WTC11 (cell line): ENCODE measurements around the gene SLC9A9. TPM values are rescaled to one million over a fixed set of nuclear protein-coding genes. Genes with fewer than 3 reads are reported as not detected.

Experiments
- ATAC-seq: fragments of 200-7000 bp; cut with Tn5 transposase; 2 replicates; pipeline ENCODE4 v1.10.0; 2021; ENCODE audit warnings: mild to moderate bottlenecking, moderate library complexity
- CTCF ChIA-PET: fragments of 300-600 bp; sonication (Branson Sonifier 250); formaldehyde crosslinking; loops from one replicate; lab custom pipeline; 2021; ENCODE audit warnings: antibody characterized with exemption; lab: Charles Lee
- POLR2A ChIA-PET: fragments of 350-600 bp; sonication (Branson Sonifier 250); formaldehyde crosslinking; loops from one replicate; lab custom pipeline; 2021; ENCODE audit warnings: antibody characterized with exemption; lab: Charles Lee
- DNase-seq: peaks from one replicate; pipeline ENCODE4 v3.0.0; 2021; ENCODE audit warnings: low spot score
- H3K27ac Mint-ChIP-seq: 2 replicates; pipeline ENCODE4 v1.8.0; 2021; ENCODE audit warnings: mixed read lengths
- H3K27me3 Mint-ChIP-seq: 2 replicates; pipeline ENCODE4 v1.8.0; 2021; ENCODE audit warnings: low read depth, mild to moderate bottlenecking, moderate library complexity, mixed read lengths
- H3K36me3 Mint-ChIP-seq: 2 replicates; pipeline ENCODE4 v1.8.0; 2021; ENCODE audit warnings: mixed read lengths
- H3K4me1 Mint-ChIP-seq: 2 replicates; pipeline ENCODE4 v1.8.0; 2022; ENCODE audit warnings: mixed read lengths
- H3K4me3 Mint-ChIP-seq: 2 replicates; pipeline ENCODE4 v1.8.0; 2021; ENCODE audit warnings: mild to moderate bottlenecking, moderate library complexity, mixed read lengths
- H3K9me3 Mint-ChIP-seq: 2 replicates; pipeline ENCODE4 v1.8.0; 2021; ENCODE audit warnings: mixed read lengths
- AFF4 ChIP-seq: sonication (generic); formaldehyde crosslinking; IDR thresholded peaks from 2 replicates; pipeline ENCODE4 v1.8.1; 2023; ENCODE audit warnings: mild to moderate bottlenecking, missing genetic modification reagents, borderline replicate concordance
- CDX4 ChIP-seq: fragments of 250-450 bp; sonication (Bioruptor Pico); IDR thresholded peaks from 2 replicates; pipeline ENCODE4 v1.9.0; 2021; ENCODE audit warnings: moderate library complexity, mild to moderate bottlenecking, inconsistent platforms, borderline replicate concordance
- ERG ChIP-seq: fragments of 250-450 bp; sonication (Bioruptor Pico); IDR thresholded peaks from 2 replicates; pipeline ENCODE4 v1.8.0; 2021; ENCODE audit warnings: mild to moderate bottlenecking
- ETV6 ChIP-seq: sonication (generic); formaldehyde crosslinking; IDR thresholded peaks from 2 replicates; pipeline ENCODE4 v1.8.1; 2022; ENCODE audit warnings: mild to moderate bottlenecking, missing genetic modification reagents
- GTF2I ChIP-seq: fragments of 250-450 bp; sonication (Bioruptor Pico); conservative IDR thresholded peaks from 2 replicates; pipeline ENCODE4 v1.4.0; 2021; ENCODE audit warnings: mild to moderate bottlenecking
- JAZF1 ChIP-seq: fragments of 250-450 bp; sonication (Bioruptor Pico); IDR thresholded peaks from 2 replicates; pipeline ENCODE4 v1.9.0; 2021; ENCODE audit warnings: moderate library complexity, mild to moderate bottlenecking, inconsistent platforms
- JUN ChIP-seq: sonication (generic); formaldehyde crosslinking; IDR thresholded peaks from 2 replicates; pipeline ENCODE4 v1.8.0; 2023; ENCODE audit warnings: mild to moderate bottlenecking, missing genetic modification reagents
- KAT7 ChIP-seq: sonication (generic); formaldehyde crosslinking; IDR thresholded peaks from 2 replicates; pipeline ENCODE4 v1.8.1; 2023; ENCODE audit warnings: missing genetic modification reagents, mild to moderate bottlenecking, borderline replicate concordance
- MAX ChIP-seq: sonication (generic); formaldehyde crosslinking; IDR thresholded peaks from 2 replicates; pipeline ENCODE4 v1.8.0; 2022; ENCODE audit warnings: mild to moderate bottlenecking, missing genetic modification reagents
- MXD4 ChIP-seq: fragments of 250-450 bp; sonication (Bioruptor Pico); IDR thresholded peaks from 2 replicates; pipeline ENCODE4 v1.8.0; 2021; ENCODE audit warnings: mild to moderate bottlenecking, moderate library complexity, borderline replicate concordance
- NFE2L1 ChIP-seq: sonication (generic); formaldehyde crosslinking; IDR thresholded peaks from 2 replicates; pipeline ENCODE4 v1.8.1; 2023; ENCODE audit warnings: missing genetic modification reagents
- NR3C1 ChIP-seq: sonication (generic); formaldehyde crosslinking; conservative IDR thresholded peaks from 2 replicates; pipeline ENCODE4 v1.8.1; 2023; ENCODE audit warnings: low read depth, mild to moderate bottlenecking, missing genetic modification reagents
- OVOL2 ChIP-seq: fragments of 250-450 bp; sonication (Bioruptor Pico); IDR thresholded peaks from 2 replicates; pipeline ENCODE4 v1.9.0; 2021; ENCODE audit warnings: mild to moderate bottlenecking, borderline replicate concordance
- RELA ChIP-seq: sonication (generic); formaldehyde crosslinking; IDR thresholded peaks from 2 replicates; pipeline ENCODE4 v1.8.1; 2022; ENCODE audit warnings: missing genetic modification reagents, mild to moderate bottlenecking, borderline replicate concordance
- SOX15 ChIP-seq: fragments of 250-450 bp; sonication (Bioruptor Pico); IDR thresholded peaks from 2 replicates; pipeline ENCODE4 v1.9.0; 2021; ENCODE audit warnings: mild to moderate bottlenecking
- ZNF281 ChIP-seq: sonication (generic); formaldehyde crosslinking; IDR thresholded peaks from 2 replicates; pipeline ENCODE4 v1.8.0; 2023; ENCODE audit warnings: mild to moderate bottlenecking, missing genetic modification reagents
- ZNF396 ChIP-seq: fragments of 250-450 bp; sonication (Bioruptor Pico); IDR thresholded peaks from 2 replicates; pipeline ENCODE4 v1.8.0; 2021; ENCODE audit warnings: mild to moderate bottlenecking, moderate library complexity, borderline replicate concordance
- ZNF512 ChIP-seq: sonication (generic); formaldehyde crosslinking; IDR thresholded peaks from 2 replicates; pipeline ENCODE4 v1.8.1; 2022; ENCODE audit warnings: missing genetic modification reagents, borderline replicate concordance
- total RNA-seq: library from RNA; stranded (reverse); gene quantifications from 3 replicates; pipeline ENCODE4 v1.2.3, GENCODE V29; 2021
- TF ChIP-seq, protein P1 (sequence below): sonication (generic); formaldehyde crosslinking; IDR thresholded peaks from 2 replicates; pipeline ENCODE4 v1.8.1; 2022; ENCODE audit warnings: mild to moderate bottlenecking, missing genetic modification reagents, moderate library complexity, borderline replicate concordance

Gene SLC9A9
- total RNA-seq, 1 experiment from 2014 or later, result 1.2 TPM

- H3K4me1 Mint-ChIP-seq, result peaks cover 18% of the 10 kb centered on the region
- TF ChIP-seq SOX15 (CRISPR knock-in tag), result no peak
- TF ChIP-seq CDX4 (CRISPR knock-in tag), result no peak
- no peak for TF ChIP-seq KAT7
- TF ChIP-seq NR3C1 (CRISPR knock-in tag), result no peak
- TF ChIP-seq JUN (CRISPR knock-in tag), result no peak
- no peak for TF ChIP-seq OVOL2 (CRISPR knock-in tag)
- TF ChIP-seq MAX (CRISPR knock-in tag), result no peak
- TF ChIP-seq NFE2L1, result no peak
- no peak for TF ChIP-seq AFF4
- TF ChIP-seq GTF2I (CRISPR knock-in tag), result no peak
- no peak for TF ChIP-seq JAZF1
- TF ChIP-seq RELA, result no peak
- TF ChIP-seq ZNF281 (CRISPR knock-in tag), result no peak
- no peak for TF ChIP-seq MXD4
- no peaks in the 10 kb centered on the region for H3K36me3 Mint-ChIP-seq
- H3K27ac Mint-ChIP-seq, result no peak overlapping the region
- no peak for DNase-seq
- H3K4me3 Mint-ChIP-seq, result no peak overlapping the region
- ChIA-PET POLR2A (no interaction called here), CTCF (no interaction called here)
- ATAC-seq, result no peak
- no peaks in the 10 kb centered on the region for H3K27me3 Mint-ChIP-seq
- H3K9me3 Mint-ChIP-seq, result peaks cover 9% of the 10 kb centered on the region
Observed at GRCh38 chr3:143605233-143605950, 242.9 kb downstream of the SLC9A9 start.

GRCh38 chr3:143604402-143605185 is 243.7 kb downstream of the SLC9A9 start:
- H3K9me3 Mint-ChIP-seq, result peaks cover 13% of the 10 kb centered on the region
- CTCF ChIA-PET, result no interaction called here
- ATAC-seq (no peak), DNase-seq (no peak)
- no peaks in the 10 kb centered on the region for H3K27me3 Mint-ChIP-seq
- no peak for TF ChIP-seq JAZF1
- TF ChIP-seq NFE2L1, result no peak
- no peak for TF ChIP-seq ZNF396
- no peak for TF ChIP-seq ETV6 (CRISPR knock-in tag)
- no peak for TF ChIP-seq ZNF512 (CRISPR knock-in tag)
- no peak for TF ChIP-seq ERG (CRISPR knock-in tag)
- TF ChIP-seq, protein P1, sequence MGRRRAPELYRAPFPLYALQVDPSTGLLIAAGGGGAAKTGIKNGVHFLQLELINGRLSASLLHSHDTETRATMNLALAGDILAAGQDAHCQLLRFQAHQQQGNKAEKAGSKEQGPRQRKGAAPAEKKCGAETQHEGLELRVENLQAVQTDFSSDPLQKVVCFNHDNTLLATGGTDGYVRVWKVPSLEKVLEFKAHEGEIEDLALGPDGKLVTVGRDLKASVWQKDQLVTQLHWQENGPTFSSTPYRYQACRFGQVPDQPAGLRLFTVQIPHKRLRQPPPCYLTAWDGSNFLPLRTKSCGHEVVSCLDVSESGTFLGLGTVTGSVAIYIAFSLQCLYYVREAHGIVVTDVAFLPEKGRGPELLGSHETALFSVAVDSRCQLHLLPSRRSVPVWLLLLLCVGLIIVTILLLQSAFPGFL (CRISPR knock-in tag), result no peak
- H3K4me1 Mint-ChIP-seq, result peaks cover 23% of the 10 kb centered on the region
- H3K27ac Mint-ChIP-seq, result no peak overlapping the region
- POLR2A ChIA-PET, result no interaction called here
- no peak overlapping the region for H3K4me3 Mint-ChIP-seq
- H3K36me3 Mint-ChIP-seq, result no peaks in the 10 kb centered on the region
